Liver (tissue), 9 donors: Measurements from ENCODE around the gene TMCC2. TPM values are rescaled to one million over a fixed set of nuclear protein-coding genes. Genes with fewer than 3 reads are reported as not detected.

Source experiments
- DNase-seq: peaks from one replicate; pipeline ENCODE4 v3.0.0-alpha.2; 2017; ENCODE audit warnings: low spot score
- H3K27ac ChIP-seq, 2 donors: one replicate each; pipeline ENCODE4 v1.7.0; 2013; ENCODE audit warnings: inconsistent platforms in 2 of 2, low read length in 2 of 2, control low read depth in 1 of 2, low read depth in 1 of 2, mild to moderate bottlenecking in 1 of 2
- H3K27me3 ChIP-seq, 4 donors: one replicate each; pipeline versions ENCODE4 v1.6.1 to v1.7.0; 2013; ENCODE audit warnings: low read length in 3 of 4, inconsistent platforms in 1 of 4, mild to moderate bottlenecking in 1 of 4, moderate library complexity in 1 of 4; ENCODE audit not compliant: control insufficient read depth in 4 of 4, insufficient read depth in 4 of 4
- H3K36me3 ChIP-seq, 4 donors: one replicate each; pipeline versions ENCODE4 v1.6.1 to v1.7.0; 2013; ENCODE audit warnings: low read length in 3 of 4, mild to moderate bottlenecking in 3 of 4, low read depth in 1 of 4, moderate library complexity in 1 of 4; ENCODE audit not compliant: control insufficient read depth in 4 of 4, insufficient read depth in 3 of 4
- H3K4me1 ChIP-seq, 4 donors: one replicate each; pipeline versions ENCODE4 v1.6.1 to v1.7.0; 2013; ENCODE audit warnings: low read length in 3 of 4, mild to moderate bottlenecking in 3 of 4, moderate library complexity in 1 of 4; ENCODE audit not compliant: control insufficient read depth in 4 of 4, insufficient read depth in 4 of 4
- H3K4me3 ChIP-seq, 3 donors: one replicate each; pipeline versions ENCODE4 v1.6.1 to v1.7.0; 2013; ENCODE audit warnings: low read length in 3 of 3, control low read depth in 1 of 3, low read depth in 1 of 3, mild to moderate bottlenecking in 1 of 3
- H3K9ac ChIP-seq, 2 donors: one replicate each; pipeline ENCODE4 v1.7.0; 2013; ENCODE audit warnings: low read length in 2 of 2, mild to moderate bottlenecking in 2 of 2, moderate library complexity in 2 of 2, control low read depth in 1 of 2, low read depth in 1 of 2
- H3K9me3 ChIP-seq, 4 donors: one replicate each; pipeline versions ENCODE4 v1.6.1 to v1.7.0; 2013; ENCODE audit warnings: low read length in 3 of 4; ENCODE audit not compliant: control insufficient read depth in 4 of 4
- EGR1 ChIP-seq, 2 donors: IDR thresholded peaks; 2 replicates each; pipeline ENCODE4 v1.6.1; 2016 to 2018; ENCODE audit warnings: antibody characterized with exemption in 2 of 2, low read depth in 2 of 2
- FOXA1 ChIP-seq: IDR thresholded peaks from 2 replicates; pipeline ENCODE4 v1.6.1; 2016; ENCODE audit warnings: antibody characterized with exemption
- FOXA2 ChIP-seq: IDR thresholded peaks from 2 replicates; pipeline ENCODE4 v1.6.1; 2016; ENCODE audit warnings: antibody characterized with exemption
- GABPA ChIP-seq, 2 donors: IDR thresholded peaks in 1 of 2; conservative IDR thresholded peaks in 1 of 2; 2 replicates each; pipeline ENCODE4 v1.6.1; 2016; ENCODE audit warnings: antibody characterized with exemption in 2 of 2, mild to moderate bottlenecking in 1 of 2, moderate library complexity in 1 of 2
- HNF4A ChIP-seq, 2 donors: conservative IDR thresholded peaks; 2 replicates each; pipeline ENCODE4 v1.6.1; 2016; ENCODE audit warnings: antibody characterized with exemption in 2 of 2, mild to moderate bottlenecking in 2 of 2
- HNF4G ChIP-seq: IDR thresholded peaks from 2 replicates; pipeline ENCODE4 v1.6.1; 2016; ENCODE audit warnings: antibody characterized with exemption
- JUND ChIP-seq, 2 donors: IDR thresholded peaks; 2 replicates each; pipeline ENCODE4 v1.6.1; 2016; ENCODE audit warnings: antibody characterized with exemption in 2 of 2
- MAX ChIP-seq: IDR thresholded peaks from 2 replicates; pipeline ENCODE4 v1.6.1; 2016; ENCODE audit warnings: antibody characterized with exemption
- NR2F2 ChIP-seq: IDR thresholded peaks from 2 replicates; pipeline ENCODE4 v1.6.1; 2016; ENCODE audit warnings: antibody characterized with exemption
- RAD21 ChIP-seq, 2 donors: IDR thresholded peaks; 2 replicates each; pipeline ENCODE4 v1.6.1; 2016; ENCODE audit warnings: antibody characterized with exemption in 2 of 2, mild to moderate bottlenecking in 2 of 2
- RXRA ChIP-seq, 2 donors: IDR thresholded peaks; 2 replicates each; pipeline ENCODE4 v1.6.1; 2017 to 2018; ENCODE audit warnings: antibody characterized with exemption in 2 of 2, mild to moderate bottlenecking in 1 of 2
- SP1 ChIP-seq: IDR thresholded peaks from 2 replicates; pipeline ENCODE4 v1.6.1; 2018; ENCODE audit warnings: antibody characterized with exemption, mild to moderate bottlenecking
- TAF1 ChIP-seq: conservative IDR thresholded peaks from 2 replicates; pipeline ENCODE4 v1.6.1; 2016; ENCODE audit warnings: antibody characterized with exemption, mild to moderate bottlenecking
- YY1 ChIP-seq: IDR thresholded peaks from 2 replicates; pipeline ENCODE4 v1.6.1; 2016; ENCODE audit warnings: antibody characterized with exemption, mild to moderate bottlenecking
- ZBTB33 ChIP-seq: IDR thresholded peaks from 2 replicates; pipeline ENCODE4 v1.6.1; 2016; ENCODE audit warnings: antibody characterized with exemption
- WGBS: extraction: QIAGEN DNeasy Blood & Tissue Kit; methylation state at CpG from one replicate; pipeline ENCODE4 v1.1.7; 2013; 5-methylcytosine and 5-hydroxymethylcytosine counted together
- polyA plus RNA-seq, 2 donors: library from polyadenylated mRNA; stranded (reverse) in 1 of 2; unstranded in 1 of 2; fragments of 200-250 nt in 1 of 2; fragments of >200 nt in 1 of 2; fragmentation: Nextera tagmentation in 1 of 2; extraction: Ambion mirVana in 1 of 2; gene quantifications; one replicate each; pipeline versions ENCODE4 v1.2.1 to v1.2.3, GENCODE V29; 2013 to 2015
- total RNA-seq, 2 donors: library from RNA; depleted of rRNA; stranded (reverse); fragments of >200 nt; gene quantifications; one replicate each; pipeline ENCODE4 v1.2.3, GENCODE V29; 2014
- TF ChIP-seq, protein P1 (sequence below): fragments of 150-350 bp; IDR thresholded peaks from 2 replicates; pipeline ENCODE4 v1.5.1; 2017; ENCODE audit warnings: improper control_type of control experiment, low read depth, low read length; ENCODE audit not compliant: missing input control
- TF ChIP-seq, protein P2 (sequence below): IDR thresholded peaks from 2 replicates; pipeline ENCODE4 v1.6.1; 2016; ENCODE audit warnings: antibody characterized with exemption
- donor health status: healthy.
- donor health status: healthy.
- donor health status: healthy.
- donor health status: healthy.
- donor health status: healthy.

TMCC2 gene
- total and polyA plus RNA-seq, 4 donors, result 0.06 to 452 (median 0.21) TPM

- peak overlapping the region in 1 of 2 donors; percentile 9 for H3K9ac ChIP-seq
- no peaks in the 10 kb centered on the region for H3K27me3 ChIP-seq
- H3K27ac ChIP-seq, result peak overlapping the region; percentile 59 to 66
- WGBS, result 75% methylated on average over 10 of the region's 10 CpGs
- no peak for DNase-seq
- no peak for TF ChIP-seq HNF4A (conservative IDR thresholded peaks at IDR 0.05)
- TF ChIP-seq, protein P1, sequence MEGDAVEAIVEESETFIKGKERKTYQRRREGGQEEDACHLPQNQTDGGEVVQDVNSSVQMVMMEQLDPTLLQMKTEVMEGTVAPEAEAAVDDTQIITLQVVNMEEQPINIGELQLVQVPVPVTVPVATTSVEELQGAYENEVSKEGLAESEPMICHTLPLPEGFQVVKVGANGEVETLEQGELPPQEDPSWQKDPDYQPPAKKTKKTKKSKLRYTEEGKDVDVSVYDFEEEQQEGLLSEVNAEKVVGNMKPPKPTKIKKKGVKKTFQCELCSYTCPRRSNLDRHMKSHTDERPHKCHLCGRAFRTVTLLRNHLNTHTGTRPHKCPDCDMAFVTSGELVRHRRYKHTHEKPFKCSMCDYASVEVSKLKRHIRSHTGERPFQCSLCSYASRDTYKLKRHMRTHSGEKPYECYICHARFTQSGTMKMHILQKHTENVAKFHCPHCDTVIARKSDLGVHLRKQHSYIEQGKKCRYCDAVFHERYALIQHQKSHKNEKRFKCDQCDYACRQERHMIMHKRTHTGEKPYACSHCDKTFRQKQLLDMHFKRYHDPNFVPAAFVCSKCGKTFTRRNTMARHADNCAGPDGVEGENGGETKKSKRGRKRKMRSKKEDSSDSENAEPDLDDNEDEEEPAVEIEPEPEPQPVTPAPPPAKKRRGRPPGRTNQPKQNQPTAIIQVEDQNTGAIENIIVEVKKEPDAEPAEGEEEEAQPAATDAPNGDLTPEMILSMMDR, result no peak
- no peak for TF ChIP-seq FOXA2
- no peak for TF ChIP-seq SP1
- TF ChIP-seq NR2F2, result no peak
- TF ChIP-seq TAF1, result no peak
- no peak for TF ChIP-seq ZBTB33
- no peak for TF ChIP-seq JUND (IDR thresholded peaks at IDR 0.05)
- H3K4me3 ChIP-seq, result no peak overlapping the region
- H3K36me3 ChIP-seq, result peaks cover 2 to 12% (median 8%) of the 10 kb centered on the region in 4 donors
- no peaks in the 10 kb centered on the region for H3K9me3 ChIP-seq
- H3K4me1 ChIP-seq, result peaks cover 12 to 28% (median 22%) of the 10 kb centered on the region in 4 donors
Observed at GRCh38 chr1:205312866-205313562, 85.3 kb downstream of the TMCC2 start.

DNA sequence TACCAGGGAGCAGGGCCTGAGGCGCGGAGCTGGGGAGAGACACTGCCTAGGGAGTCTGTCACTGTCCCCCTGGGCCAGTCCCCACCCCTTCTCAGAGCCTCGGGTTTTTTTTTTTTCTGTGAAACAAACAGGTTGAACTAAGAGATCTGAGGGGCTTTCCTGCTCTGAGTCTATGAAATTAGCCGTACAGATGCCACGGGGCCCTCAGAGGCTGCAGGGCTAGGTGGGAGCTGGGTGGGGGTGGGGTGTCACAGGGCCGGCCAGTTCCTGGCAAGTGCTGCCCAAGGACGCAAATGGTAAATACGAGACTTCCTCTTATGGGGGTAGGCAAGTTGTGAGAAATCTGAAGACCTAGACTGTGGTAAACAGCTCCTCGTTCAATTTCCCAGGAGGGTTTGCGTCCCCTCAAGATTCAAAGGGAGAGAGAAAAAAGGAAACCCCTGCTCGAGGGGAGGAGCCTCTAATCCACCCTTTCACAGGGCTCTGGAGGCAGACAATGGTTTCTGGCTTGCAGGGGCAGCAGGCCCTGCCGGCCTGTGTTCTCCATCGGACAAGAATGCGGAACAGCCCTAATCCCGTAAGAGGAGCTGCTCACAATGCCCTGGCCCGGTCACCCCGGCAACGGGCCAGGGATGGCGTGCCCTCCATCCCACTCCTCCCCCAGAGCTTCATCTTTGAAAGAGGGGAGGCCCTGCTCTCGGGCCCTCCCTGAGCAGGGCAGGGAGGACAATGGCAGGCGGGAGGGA lies 86.0 kb downstream of the TMCC2 start:
- no peak for DNase-seq
- H3K27me3 ChIP-seq, result no peaks in the 10 kb centered on the region
- no peaks in the 10 kb centered on the region for H3K9me3 ChIP-seq
- peaks cover 16 to 35% (median 30%) of the 10 kb centered on the region in 4 donors for H3K4me1 ChIP-seq
- H3K27ac ChIP-seq, result peak overlapping the region; percentile 59 to 66
- 59% methylated on average over 21 of the region's 21 CpGs for WGBS
- peak overlapping the region in 1 of 2 donors; percentile 9 for H3K9ac ChIP-seq
- H3K36me3 ChIP-seq, result peaks cover 0 to 12% (median 3%) of the 10 kb centered on the region in 4 donors
- TF ChIP-seq RXRA (IDR thresholded peaks at IDR 0.05) (no peak), GABPA (IDR thresholded peaks at IDR 0.05 in 1 of 2, conservative IDR thresholded peaks at IDR 0.05 in 1 of 2) (no peak), SP1 (peak; percentile 18)
- no peak overlapping the region for H3K4me3 ChIP-seq

GRCh38 chr1:205315008-205315618 lies 87.4 kb downstream of the TMCC2 start:
- Histone ChIP-seq H3K36me3 (peaks cover 0 to 9% (median 3%) of the 10 kb centered on the region in 4 donors), H3K9ac (no peak overlapping the region), H3K4me3 (no peak overlapping the region), H3K27me3 (no peaks in the 10 kb centered on the region), H3K9me3 (no peaks in the 10 kb centered on the region), H3K4me1 (peaks cover 20 to 49% (median 41%) of the 10 kb centered on the region in 4 donors), H3K27ac (no peak overlapping the region)
- WGBS, result 61% methylated on average over 5 of the region's 5 CpGs
- DNase-seq, result no peak
- no peak for TF ChIP-seq YY1
- TF ChIP-seq, protein P2, sequence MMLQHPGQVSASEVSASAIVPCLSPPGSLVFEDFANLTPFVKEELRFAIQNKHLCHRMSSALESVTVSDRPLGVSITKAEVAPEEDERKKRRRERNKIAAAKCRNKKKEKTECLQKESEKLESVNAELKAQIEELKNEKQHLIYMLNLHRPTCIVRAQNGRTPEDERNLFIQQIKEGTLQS, result no peak
- no peak for TF ChIP-seq FOXA1
- TF ChIP-seq EGR1 (IDR thresholded peaks at IDR 0.05; ENCODE audit: low read depth in 2 of 2), result no peak
- TF ChIP-seq RXRA (IDR thresholded peaks at IDR 0.05), result no peak
- no peak for TF ChIP-seq RAD21 (IDR thresholded peaks at IDR 0.05)
- TF ChIP-seq TAF1, result no peak
- TF ChIP-seq, protein P1, result no peak
- TF ChIP-seq NR2F2, result no peak
- no peak for TF ChIP-seq HNF4G
- no peak for TF ChIP-seq MAX
